GM19328 (cell line): ENCODE results near the gene CCDC74B.
A peak's percentile ranks its signal among the peaks of the same experiment; 100 is the strongest.
"Not testable (repeated sequence)": the region's sequence is repeated elsewhere in the genome, so short reads cannot be mapped to it uniquely, and the experiment has no call there.

Experiments
- ATAC-seq: cut with Tn5 transposase; IDR thresholded peaks from one replicate; pipeline ENCODE4 v1.9.1; 2021; ENCODE audit warnings: mild to moderate bottlenecking, moderate library complexity; ENCODE audit not compliant: unreplicated experiment

CCDC74B gene

GRCh38 chr2:130166611-130167010 lies 21.7 kb upstream of the CCDC74B start:
- ATAC-seq = not testable (repeated sequence)

DNA sequence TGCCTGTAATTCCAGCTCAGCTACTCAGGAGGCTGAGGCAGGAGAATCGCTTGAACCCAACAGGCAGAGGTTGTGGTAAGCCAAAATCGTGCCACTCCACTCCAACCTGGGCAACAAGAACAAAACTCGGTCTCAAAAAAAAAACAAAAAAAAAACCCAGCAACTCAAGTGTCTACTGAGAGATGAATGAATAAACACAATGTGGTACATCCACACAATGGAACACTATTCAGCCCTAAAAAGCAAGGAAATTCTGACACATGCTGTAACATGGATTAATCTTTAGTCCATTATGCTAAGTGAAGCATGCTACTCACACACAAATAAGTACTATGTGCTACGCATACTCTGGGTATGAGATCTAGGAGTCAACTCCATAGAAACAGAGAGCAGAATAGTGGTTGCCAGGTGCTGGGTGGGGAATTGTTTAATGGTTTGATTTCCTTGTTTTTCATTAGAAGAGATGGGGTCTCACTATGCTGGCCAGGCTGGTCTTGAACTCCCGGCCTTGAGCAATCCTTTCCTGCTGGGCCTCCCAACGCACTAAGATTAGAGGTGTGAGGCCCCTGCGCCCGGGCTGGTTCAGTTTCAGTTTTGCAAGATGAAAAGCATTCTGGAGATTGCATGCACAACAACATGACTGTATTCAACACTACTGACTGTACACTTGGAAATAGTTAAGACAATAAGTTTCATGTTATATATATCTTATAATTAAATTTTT lies 20.5 kb upstream of the CCDC74B start:
- no peak for ATAC-seq

GRCh38 chr2:130162968-130163367 lies 18.1 kb upstream of the CCDC74B start:
- no peak for ATAC-seq

GRCh38 chr2:130162486-130162885 lies 17.6 kb upstream of the CCDC74B start:
- not testable (repeated sequence) for ATAC-seq

GRCh38 chr2:130160838-130161705 lies 16.2 kb upstream of the CCDC74B start:
- ATAC-seq = not testable (repeated sequence)

GRCh38 chr2:130160131-130160530 lies 15.2 kb upstream of the CCDC74B start:
- no peak for ATAC-seq

DNA sequence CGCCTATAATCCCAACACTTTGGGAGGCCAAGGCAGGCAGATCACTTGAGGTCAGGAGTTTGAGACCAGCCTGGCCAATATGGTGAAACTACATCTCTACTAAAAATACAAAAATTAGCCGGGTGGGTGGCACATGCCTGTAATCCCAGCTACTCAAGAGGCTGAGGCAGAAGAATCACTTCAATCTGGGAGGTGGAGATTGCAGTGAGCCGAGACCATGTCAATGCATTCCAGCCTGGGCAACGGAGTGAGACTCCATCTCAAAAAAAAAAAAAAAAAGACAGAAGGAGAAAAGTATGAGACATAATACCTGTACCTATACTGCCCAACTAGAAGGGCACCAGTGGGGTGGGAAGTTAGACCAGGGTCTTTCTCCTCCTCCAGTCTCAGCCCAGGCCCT lies 14.5 kb upstream of the CCDC74B start:
- not testable (repeated sequence) for ATAC-seq

DNA sequence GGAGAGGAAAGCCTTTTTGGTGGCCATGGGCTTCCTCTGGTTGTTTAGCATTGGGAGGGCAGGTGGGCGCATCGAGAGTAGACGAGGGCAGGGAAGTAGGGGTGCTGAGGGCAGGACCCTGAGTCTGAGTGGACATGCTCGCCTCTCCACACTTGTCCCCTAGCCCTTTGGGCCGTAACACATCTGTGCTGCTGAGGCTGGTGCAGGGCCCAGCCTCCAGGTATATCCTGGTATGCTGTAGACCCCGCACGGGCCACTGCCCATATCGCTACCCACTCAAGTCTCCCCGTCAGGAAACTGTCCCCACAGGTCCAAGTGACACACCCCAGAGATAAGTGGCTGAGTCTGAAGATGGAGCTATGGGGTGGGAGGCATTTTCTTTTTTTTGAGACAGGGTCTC lies 13.7 kb upstream of the CCDC74B start:
- no peak for ATAC-seq

DNA sequence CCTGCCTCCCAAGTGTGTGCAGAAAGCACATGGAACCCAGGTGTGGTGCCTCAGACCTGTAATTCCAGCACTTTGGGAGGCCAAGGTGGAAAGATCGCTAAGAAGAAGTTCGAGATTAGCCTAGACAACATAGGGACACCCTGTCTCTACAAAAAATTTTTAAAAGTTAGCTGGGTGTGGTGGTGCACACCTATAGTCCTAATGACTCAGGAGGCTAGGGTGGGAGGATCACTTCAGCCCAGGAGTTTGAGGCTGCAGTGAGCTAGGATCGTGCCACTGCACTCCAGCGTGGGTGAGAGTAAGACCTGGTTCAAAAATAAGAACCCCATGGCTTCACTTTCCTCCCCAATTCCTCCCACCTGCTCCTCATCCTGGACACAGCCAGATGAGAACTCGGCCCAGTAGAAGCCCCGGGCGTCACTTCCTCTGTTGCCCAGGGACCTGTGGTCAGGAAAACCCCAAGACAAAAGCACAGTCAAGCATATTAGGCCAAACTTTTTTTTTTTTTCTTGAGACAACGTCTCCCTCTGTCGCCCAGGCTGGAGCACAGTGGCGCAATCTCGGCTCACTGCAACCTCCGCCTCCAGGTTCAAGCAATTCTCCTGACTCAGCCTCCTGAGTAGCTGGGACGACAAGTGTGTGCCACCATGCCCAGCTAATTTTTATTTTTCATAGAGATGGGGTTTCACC lies 13.1 kb upstream of the CCDC74B start:
- ATAC-seq = peak; percentile 77

DNA sequence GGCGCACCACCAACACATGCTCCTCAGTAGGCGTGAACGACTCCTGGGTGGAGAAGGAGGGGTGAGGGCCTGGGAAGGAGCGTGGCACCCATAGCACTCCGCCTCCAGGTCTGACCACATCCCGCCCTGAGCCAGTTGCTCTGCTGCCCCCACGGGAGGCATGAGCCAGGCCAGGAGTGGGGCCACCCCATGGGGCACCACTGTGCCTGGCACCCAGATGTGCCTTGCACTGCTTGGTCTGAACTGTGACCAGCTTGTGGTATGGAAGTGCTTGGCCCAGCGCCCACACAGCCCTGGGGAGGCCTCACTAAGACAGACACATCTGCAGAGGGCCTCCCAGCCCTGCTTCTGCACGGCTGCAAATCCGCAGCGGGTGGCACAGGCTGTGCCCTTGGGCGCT lies 12.4 kb upstream of the CCDC74B start:
- ATAC-seq = not testable (repeated sequence)

DNA sequence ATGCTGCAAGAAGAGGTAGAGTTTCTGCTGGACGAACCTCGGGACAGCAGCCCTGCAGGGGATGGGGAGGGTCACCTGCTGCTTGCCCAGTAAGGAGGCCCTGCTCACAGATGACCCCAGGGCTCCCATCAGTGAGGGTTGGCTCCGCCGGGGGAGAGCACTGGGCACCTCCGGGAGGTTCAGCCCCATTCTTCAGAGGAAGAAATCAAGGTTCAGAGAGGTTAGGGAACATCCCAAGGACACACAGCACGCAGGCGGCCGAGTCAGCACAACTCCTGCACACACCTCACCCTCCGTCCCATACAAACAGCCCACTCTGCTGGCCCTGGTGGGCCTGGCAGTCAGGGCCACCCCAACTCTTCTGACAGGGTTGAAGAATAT lies 11.7 kb upstream of the CCDC74B start:
- ATAC-seq = no peak

GRCh38 chr2:130155956-130156623 lies 11.2 kb upstream of the CCDC74B start:
- not testable (repeated sequence) for ATAC-seq

DNA sequence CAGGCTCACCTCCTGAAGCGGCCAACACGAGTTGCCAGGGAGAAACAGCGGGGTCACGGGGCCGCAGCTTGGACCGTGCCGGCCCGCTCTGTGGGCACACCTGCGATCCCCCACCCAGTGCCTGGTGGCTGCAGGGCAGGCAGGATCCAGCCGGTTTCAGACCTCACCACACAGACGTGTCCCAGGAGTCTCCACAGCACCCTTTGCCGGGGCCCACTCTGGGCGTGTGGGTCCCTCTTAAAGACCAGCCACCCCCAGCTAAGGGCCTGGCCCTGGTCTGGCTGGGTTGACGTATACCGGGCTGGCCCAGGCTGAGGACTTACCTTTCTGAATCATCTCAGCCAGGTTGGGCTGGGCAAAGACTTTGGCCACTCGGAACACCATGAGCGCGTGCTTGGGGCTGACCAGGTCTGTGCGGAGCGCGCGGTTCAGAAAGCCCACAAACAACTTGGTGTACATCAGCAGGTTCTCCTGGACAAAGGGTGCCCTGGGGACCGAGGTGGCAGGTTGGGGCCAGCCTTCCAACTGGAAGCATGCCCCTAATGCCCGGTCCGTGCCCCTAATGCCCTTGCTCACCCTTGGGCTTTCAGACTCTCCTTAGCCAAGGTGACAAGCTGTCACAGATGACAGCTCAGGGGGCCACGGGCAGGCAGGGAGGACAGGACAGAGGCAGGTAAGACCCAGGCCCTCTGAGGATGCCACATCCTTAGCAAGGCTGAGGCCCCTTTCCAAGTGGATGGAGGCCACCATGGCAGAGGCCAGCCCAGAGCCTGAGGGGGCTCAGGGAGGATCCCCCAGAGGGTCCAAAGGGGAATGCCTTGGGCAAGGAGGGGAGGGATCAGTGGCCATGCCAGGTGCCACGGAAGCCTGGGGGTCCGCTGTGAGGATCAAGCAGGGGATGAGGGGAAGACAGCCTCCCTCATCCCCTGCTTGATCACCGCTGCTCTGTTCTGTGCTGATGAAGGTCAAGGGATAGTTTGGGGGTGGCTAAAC lies 10.2 kb upstream of the CCDC74B start:
- no peak for ATAC-seq

- ATAC-seq = not testable (repeated sequence)
Measured at GRCh38 chr2:130154423-130154770, 9.5 kb upstream of the CCDC74B start.

- not testable (repeated sequence) for ATAC-seq
Measured at GRCh38 chr2:130153721-130154422, 9.0 kb upstream of the CCDC74B start.

GRCh38 chr2:130152816-130153595 lies 8.1 kb upstream of the CCDC74B start:
- no peak for ATAC-seq

DNA sequence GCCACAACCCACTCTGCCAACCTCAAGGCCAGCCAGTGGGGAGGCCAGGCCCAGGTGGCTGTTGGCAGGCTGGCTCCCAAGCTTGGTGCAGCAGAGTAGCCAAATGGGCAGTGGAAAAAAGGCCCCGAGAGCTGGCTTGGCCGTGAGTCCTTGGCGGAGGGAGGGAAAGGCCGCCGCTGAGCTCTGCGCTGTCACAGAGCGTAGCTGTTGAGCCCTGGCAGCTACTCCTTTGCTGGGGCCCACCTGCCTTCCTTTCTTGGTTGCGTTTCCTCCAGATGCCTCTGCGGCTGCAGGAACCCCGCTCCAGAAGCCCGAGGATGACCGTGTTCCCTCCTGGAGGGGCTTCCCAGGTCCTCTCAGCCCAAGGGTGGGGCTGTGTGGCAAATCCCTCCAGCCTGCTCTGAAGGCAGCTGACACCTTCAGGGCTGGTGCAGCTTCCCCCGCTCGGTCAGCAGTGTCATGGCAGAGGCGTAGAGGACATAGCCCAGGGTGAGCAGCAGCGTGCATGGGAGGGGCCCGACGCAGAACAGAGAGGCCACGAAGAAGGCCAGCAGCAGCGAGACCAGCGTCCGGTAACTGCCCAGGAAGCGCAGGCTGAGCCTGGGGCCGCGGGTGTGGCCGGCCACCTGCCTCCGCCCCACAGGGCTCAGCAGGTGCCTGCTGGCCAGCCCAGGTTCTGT lies 7.4 kb upstream of the CCDC74B start:
- ATAC-seq = not testable (repeated sequence)

DNA sequence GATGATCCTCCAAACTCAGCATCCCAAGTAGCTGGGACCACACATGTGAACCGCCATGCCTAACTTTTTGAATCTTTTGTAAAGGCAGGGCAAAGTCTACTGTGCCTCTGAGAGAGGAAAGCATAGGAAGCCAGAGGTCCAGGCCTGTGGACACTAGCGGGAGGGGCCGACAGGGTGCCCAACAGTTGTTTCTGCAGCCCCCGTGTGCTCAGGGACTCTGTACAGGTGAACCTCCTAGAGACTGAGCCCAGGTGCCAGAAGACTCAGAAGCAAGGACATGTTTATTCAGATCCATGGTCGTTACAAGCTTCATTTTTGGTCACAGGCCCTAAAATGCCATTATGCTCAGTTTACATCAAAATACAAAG lies 6.2 kb upstream of the CCDC74B start:
- ATAC-seq = not testable (repeated sequence)
